Dedifferentiated amniotic fluid mesenchymal stem cell (primary cell): ENCODE data around the gene ZNF784.

Experiments
- DNase-seq: peaks from one replicate; pipeline ENCODE4 v3.0.0-alpha.2; 2016; ENCODE audit errors: extremely low spot score

The ZNF784 gene

DNA sequence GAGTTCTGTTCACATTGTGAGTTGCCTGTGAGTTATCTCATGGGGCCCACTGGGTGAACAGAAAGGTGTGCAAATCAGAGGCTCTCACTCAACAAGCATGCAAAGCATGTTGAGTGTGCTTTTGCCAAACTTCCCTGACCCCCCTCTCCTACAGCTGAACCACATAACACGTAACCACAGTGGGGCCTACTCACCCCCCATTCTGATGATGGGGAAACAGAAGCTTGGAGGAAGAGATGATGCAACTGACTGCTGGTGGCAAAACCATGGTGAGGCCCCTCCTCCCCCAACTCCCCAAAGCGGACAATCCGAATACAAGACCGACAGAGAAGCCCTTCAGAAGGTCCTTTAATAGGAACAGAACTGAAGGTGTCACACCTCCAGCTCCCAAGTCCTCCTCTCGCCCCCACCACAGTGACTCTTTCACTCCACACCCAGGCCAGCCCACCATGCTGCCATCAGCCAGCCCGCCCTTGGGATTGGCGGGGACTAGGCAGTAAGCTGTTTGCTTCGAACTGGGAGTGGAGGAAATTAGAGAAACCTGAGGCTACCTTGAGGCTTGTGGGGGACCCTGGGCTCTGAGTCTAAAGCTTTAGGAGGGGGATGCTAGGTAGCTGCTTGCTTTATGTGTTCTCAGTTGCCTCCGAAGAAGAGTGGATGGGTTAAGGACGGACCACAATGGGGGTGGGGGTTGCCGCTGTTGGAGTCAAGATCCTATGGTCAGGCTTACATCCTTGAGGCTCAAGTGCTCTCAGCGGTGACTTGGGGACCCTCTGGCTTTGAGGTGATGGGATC is 3.8 kb downstream of the ZNF784 start:
- DNase-seq = no peak

GRCh38 chr19:55619286-55619685 is 5.1 kb downstream of the ZNF784 start:
- no peak for DNase-seq

DNA sequence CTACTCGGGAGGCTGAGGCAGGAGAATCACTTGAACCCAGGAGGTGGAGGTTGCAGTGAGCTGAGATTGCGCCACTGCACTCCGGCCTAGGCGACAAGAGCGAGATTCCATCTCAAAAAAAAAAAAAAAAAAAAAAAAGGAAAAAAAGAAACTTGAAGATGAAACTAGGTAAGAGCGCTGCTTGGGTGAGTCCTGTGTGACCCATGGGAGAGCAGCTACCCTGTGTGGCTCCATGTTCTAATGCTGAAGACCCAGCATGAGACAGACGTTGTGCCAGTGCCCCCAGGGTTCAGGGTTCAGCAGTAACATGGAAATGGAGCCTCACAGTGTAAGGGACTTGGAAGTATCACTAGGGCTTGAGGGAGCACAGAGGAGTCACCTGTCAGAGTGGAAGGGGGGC is 5.9 kb downstream of the ZNF784 start:
- no peak for DNase-seq

DNA sequence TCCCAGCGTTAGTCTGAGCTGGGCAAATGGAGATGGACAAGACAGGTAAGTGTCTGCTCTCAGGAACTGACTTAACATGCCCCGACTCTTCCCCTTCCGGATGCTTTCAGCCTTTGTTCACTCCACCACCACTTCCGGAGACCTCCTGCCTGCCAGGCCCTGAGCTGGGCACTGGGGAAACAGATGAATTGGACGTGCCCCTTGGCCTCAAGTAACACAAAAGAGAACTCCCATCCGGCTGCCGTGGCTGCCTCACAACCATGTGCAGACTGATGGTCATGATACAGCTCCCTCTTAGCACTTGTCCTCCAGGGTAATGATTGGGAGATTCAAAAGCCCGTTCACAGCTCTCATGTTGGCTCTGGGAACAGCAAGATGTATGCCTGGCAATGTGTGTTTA is 6.9 kb downstream of the ZNF784 start:
- DNase-seq = no peak

DNA sequence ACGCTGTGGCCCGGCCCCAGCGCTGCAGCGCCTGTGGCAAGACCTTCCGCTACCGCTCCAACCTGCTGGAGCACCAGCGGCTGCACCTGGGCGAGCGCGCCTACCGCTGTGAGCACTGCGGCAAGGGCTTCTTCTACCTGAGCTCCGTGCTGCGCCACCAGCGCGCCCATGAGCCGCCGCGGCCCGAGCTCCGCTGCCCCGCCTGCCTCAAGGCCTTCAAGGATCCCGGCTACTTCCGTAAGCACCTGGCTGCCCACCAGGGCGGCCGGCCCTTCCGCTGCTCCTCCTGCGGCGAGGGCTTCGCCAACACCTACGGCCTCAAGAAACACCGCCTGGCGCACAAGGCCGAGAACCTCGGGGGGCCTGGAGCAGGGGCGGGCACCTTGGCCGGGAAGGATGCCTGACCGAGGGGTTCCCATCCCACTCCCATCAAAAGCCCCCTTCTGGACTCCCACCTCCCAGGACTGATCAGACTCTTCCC is 7.9 kb downstream of the ZNF784 start:
- DNase-seq = no peak

GRCh38 chr19:55615543-55616394 is 8.6 kb downstream of the ZNF784 start:
- DNase-seq = no peak

GRCh38 chr19:55614711-55615542 is 9.4 kb downstream of the ZNF784 start:
- DNase-seq = no peak

DNA sequence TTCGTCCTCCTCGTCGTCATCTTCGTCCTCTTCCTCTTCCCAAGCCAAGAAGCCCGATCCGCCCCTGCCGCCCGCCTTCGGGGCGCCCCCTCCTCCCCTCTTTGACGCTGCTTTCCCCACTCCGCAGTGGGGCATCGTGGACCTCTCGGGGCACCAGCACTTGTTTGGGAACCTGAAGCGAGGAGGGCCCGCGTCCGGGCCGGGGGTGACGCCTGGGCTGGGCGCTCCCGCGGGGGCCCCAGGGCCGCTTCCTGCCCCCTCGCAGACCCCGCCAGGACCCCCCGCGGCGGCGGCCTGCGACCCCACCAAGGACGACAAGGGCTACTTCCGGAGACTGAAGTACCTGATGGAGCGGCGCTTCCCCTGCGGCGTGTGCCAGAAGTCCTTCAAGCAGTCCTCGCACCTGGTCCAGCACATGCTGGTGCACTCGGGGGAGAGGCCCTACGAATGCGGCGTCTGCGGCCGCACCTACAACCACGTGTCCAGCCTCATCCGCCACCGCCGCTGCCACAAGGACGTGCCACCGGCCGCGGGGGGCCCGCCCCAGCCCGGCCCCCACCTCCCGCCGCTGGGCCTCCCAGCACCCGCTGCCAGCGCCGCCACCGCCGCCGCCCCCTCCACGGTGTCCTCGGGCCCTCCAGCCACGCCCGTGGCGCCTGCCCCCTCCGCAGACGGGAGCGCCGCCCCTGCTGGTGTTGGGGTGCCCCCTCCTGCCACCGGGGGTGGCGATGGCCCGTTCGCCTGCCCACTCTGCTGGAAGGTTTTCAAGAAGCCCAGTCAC is 10.2 kb downstream of the ZNF784 start:
- DNase-seq = no peak

DNA sequence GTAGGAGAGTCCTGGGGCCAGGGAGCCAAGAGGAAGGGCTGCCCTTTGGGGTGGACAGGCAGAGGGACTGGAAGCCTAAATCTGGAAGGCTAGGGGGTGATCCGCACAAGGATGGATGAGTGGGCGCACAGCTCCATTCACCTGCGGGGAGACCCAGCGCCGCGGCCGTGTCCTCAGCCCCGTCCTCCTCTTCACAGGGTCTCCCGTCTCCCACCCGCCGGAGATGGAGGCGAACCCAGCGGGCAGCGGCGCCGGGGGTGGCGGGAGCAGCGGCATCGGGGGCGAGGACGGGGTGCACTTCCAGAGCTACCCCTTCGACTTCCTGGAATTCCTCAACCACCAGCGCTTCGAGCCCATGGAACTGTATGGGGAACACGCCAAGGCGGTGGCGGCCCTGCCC is 11.0 kb downstream of the ZNF784 start:
- DNase-seq = no peak

DNA sequence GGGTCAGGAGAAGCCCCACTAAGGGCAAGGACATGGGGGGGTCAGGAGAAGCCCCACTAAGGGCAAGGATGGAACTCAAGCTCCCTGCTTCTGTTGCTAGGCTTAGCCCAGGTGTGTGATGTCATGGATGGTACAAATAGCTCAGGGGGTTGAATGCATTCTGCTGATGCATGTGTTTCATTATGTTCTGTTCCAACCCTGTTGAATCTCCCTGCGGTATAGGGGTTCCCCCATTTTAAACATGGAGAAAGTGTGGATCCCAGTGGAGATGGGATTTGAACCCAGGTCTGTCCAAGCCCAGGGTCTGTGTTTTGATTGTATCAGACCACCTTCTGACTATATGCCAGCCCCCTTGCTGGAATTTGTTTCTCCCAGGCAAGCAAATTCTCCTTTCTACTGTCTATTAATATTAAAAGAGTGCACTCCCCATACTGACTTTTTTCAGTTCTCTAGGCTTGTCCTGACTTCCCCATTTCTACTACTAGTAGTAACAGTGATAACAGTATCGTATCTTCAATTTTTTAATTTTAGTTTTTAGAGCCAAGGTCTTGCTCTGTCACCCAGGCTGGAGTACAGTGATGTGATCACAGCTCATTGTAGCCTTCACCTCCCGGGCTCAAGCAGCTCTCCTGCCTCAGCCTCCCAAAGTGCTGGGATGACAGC is 12.3 kb downstream of the ZNF784 start:
- DNase-seq = no peak

- DNase-seq = no peak
Measured at GRCh38 chr19:55611300-55611982, 12.9 kb downstream of the ZNF784 start.

GRCh38 chr19:55609326-55609725 is 15.0 kb downstream of the ZNF784 start:
- DNase-seq = no peak

GRCh38 chr19:55606817-55607216 is 17.5 kb downstream of the ZNF784 start:
- no peak for DNase-seq

- DNase-seq = no peak
Measured at GRCh38 chr19:55606471-55606787, 17.9 kb downstream of the ZNF784 start.

DNA sequence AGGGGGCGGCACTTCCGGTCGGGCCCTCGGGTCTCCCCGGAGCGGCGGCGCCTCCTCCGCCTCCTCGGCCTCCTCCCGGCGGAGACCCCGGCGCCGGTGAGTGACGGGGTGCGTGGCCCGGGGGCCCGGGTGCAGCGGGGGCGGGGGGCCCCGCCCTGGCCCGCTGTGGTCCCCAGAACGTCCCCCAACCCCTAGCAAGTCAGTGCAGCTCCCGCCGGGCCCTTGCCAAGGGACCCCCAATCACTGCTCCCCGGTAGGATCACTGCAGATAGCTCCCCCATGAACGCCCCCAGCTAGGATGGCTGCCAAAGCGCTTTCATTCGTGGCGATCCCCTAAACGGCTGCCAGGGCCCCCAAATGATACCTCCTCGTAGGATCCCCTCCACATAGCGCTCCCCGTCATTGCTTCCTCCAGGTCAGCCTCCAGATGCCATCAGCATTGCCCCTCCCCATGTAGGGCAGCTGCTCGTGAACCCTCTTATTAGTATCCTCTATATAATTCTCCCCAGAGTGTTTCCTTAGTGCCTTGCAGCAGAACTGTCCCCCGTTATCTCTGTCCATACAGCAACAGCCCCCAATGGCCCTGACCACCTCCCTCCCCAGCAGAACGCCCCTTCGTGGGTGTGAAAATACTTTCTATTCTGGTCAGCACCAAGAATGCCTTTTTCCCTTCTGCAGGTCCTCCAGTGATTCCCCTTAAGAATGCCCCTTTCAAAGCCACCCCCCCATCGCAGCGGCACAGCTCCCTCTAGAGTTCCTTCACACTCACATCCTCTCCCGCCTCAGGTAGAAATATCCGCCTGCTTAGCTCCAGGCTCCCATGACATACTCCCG is 18.5 kb downstream of the ZNF784 start, which contains the start of gene ZNF865:
Gene ZNF865 (plus strand): TSS at position 11 of the 834 bp plus-strand sequence. CDS start 7,972 bp downstream, outside the sequence.
- peak; percentile 85 for DNase-seq

DNA sequence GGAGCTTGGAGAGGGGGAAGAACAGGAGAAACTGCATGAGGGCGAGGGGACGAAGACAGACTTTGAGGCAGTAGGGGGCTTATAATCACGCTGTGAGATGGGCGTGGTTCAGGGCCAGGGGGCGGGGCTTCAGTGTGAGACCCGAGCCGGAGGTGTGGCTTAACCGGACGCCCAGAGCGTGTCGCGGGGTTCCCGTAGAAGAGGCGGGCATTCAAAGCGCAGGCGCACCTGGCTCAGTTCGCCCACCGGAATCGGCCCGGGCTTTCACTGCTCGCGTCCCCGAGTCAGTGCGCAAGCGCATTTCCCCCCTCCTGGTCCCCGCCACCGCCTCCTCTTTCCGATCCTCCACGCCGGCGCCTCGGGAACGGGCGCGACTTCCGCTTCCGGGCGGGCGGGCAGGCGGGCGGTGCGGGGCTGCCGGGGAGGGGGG is 19.1 kb downstream of the ZNF784 start:
- peak; percentile 95 for DNase-seq

DNA sequence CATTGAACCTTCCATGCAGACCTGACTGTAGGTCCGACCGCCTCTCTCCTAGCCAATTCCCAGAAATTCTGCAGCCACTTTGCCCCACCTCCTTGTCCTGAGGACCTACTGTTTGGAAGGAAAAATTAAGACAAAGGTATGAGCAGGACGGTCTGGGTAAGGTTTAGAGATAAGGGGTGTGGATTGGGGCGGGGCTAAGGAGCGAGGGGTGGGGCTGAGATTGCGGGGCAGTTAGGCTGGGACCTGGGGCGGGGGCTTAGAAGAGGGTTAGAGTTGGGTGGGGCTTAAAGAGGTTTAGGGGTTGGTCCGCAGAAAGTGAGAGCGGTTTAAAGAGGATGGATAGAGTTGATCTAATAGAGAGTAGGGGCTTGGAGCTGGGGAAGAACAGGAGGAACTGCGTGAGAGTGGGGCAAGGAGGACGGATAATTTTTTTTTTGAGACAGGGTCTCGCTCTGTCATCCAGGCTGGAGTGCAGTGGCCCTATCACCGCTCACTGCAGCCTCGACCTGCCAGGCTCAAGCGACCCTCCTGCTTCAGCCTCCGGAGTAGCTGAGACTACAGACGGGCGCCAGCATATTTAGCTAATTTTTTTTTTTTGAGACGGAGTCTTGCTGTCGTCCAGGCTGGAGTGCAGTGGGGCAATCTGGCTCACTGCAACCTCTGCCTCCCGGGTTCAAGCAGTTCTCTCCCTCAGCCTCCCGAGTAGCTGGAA is 20.6 kb downstream of the ZNF784 start:
- no peak for DNase-seq

DNA sequence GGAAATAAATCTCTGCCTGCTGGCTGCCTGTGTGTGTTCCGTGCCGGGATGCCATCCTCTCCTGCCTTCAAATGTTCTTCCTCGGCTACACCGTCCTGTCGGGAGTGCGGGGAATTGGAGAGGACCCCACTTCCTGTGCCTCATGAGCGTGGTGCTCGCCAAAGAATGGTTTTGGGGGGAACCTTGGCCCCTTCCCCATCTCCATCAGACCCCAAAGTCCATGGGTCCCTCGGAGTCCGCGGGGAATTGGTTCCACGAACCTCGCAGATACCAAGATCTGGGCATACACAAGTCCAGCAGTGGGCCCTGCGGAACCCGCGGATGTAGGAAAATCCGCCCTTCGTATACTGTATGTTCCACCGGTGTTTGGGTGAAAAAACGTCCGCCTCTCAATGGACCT is 21.3 kb downstream of the ZNF784 start:
- no peak for DNase-seq
